A673 (cell line): ENCODE data around the gene KLK14.

Experiments used
- EZH2 ChIP-seq: fragments of 200-600 bp; sonication (generic); IDR thresholded peaks from 2 replicates; pipeline ENCODE4 v1.6.1; 2017; ENCODE audit warnings: borderline replicate concordance, low read depth, mild to moderate bottlenecking, mixed read lengths, antibody characterized with exemption, low read length; ENCODE audit not compliant: poor library complexity, severe bottlenecking
- TF ChIP-seq, protein P1 (sequence below): fragments of 300-800, 200-600 bp; sonication (generic); conservative IDR thresholded peaks from 2 replicates; pipeline ENCODE4 v1.5.1; 2017; ENCODE audit warnings: low read depth, mild to moderate bottlenecking, antibody characterized with exemption, low read length, moderate library complexity, mixed read lengths

DNA sequence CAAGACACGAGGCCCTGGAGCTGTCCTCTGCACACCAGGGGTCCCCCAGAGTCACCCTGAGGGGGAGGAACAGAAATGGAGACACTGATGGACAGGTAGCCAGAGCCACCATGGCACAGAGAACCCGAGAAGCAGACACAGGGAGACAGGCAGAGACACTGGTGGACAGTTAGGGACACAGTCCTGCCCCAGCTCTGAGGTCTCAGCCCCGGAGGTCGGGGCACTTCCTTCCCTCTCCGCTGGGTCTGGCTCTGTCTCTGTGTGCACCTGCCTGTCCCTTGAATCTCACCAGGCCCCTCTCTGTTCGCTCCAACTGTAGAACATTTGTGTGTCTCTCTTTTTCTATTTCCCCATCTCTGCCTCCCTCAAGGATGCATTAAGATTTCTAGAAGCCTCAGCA lies 4.6 kb downstream of the KLK14 start:
- TF ChIP-seq, protein P1, sequence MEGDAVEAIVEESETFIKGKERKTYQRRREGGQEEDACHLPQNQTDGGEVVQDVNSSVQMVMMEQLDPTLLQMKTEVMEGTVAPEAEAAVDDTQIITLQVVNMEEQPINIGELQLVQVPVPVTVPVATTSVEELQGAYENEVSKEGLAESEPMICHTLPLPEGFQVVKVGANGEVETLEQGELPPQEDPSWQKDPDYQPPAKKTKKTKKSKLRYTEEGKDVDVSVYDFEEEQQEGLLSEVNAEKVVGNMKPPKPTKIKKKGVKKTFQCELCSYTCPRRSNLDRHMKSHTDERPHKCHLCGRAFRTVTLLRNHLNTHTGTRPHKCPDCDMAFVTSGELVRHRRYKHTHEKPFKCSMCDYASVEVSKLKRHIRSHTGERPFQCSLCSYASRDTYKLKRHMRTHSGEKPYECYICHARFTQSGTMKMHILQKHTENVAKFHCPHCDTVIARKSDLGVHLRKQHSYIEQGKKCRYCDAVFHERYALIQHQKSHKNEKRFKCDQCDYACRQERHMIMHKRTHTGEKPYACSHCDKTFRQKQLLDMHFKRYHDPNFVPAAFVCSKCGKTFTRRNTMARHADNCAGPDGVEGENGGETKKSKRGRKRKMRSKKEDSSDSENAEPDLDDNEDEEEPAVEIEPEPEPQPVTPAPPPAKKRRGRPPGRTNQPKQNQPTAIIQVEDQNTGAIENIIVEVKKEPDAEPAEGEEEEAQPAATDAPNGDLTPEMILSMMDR: no peak
- no peak for TF ChIP-seq EZH2
